ENCODE results near the gene MX2.

Gene MX2

GRCh38 chr21:41378849-41379248, 17.0 kb downstream of the MX2 start:
- no peaks in the 10 kb centered on the region for H3K9me3 ChIP-seq (ENCODE audit: control insufficient read depth, insufficient read depth, low read length)
- H3K9ac ChIP-seq (ENCODE audit: low read depth, low read length), result no peak overlapping the region
- peaks cover 5% of the 10 kb centered on the region for H3K36me3 ChIP-seq (ENCODE audit: control insufficient read depth, insufficient read depth, low read length)

GRCh38 chr21:41379901-41380300, 18.1 kb downstream of the MX2 start:
- H3K4me1 ChIP-seq (ENCODE audit: control insufficient read depth, insufficient read depth, low read length), result no peaks in the 10 kb centered on the region
- no peaks in the 10 kb centered on the region for H3K27me3 ChIP-seq (ENCODE audit: control insufficient read depth, insufficient read depth, low read length)
- no peak overlapping the region for H3K4me3 ChIP-seq (ENCODE audit: low read depth, low read length)
- H3K9me3 ChIP-seq (ENCODE audit: control insufficient read depth, insufficient read depth, low read length), result no peaks in the 10 kb centered on the region
- H3K9ac ChIP-seq (ENCODE audit: low read depth, low read length), result no peak overlapping the region
- peaks cover 5% of the 10 kb centered on the region for H3K36me3 ChIP-seq (ENCODE audit: control insufficient read depth, insufficient read depth, low read length)

More at GRCh38 chr21:41378849-41379248, 17.0 kb downstream of the MX2 start:
- H3K27me3 ChIP-seq (ENCODE audit: control insufficient read depth, insufficient read depth, low read length), result no peaks in the 10 kb centered on the region
- no peaks in the 10 kb centered on the region for H3K4me1 ChIP-seq (ENCODE audit: control insufficient read depth, insufficient read depth, low read length)
- H3K4me3 ChIP-seq (ENCODE audit: low read depth, low read length), result no peak overlapping the region

DNA sequence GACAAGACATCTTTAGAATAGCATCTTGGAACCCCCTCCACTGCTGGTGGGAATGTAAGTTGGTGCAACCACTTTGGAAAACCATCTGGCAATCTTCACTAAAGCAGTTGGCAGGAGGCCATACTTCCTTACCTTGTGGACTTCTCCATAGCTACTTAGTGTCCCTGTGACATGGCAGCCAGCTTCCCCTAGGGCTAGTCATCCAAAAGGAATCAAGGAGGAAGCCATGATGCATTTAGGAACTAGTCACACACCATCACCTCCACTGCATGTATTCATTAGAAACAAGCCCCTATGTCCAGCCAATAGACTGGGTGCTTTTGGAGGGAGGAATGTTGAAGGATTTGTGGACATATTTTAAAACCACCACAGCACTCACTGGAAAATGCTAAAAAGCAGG, 19.9 kb downstream of the MX2 start:
- Histone ChIP-seq H3K36me3 (ENCODE audit: control insufficient read depth, insufficient read depth, low read length) (peaks cover 5% of the 10 kb centered on the region), H3K9ac (ENCODE audit: low read depth, low read length) (no peak overlapping the region), H3K4me3 (ENCODE audit: low read depth, low read length) (no peak overlapping the region), H3K27me3 (ENCODE audit: control insufficient read depth, insufficient read depth, low read length) (no peaks in the 10 kb centered on the region), H3K9me3 (ENCODE audit: control insufficient read depth, insufficient read depth, low read length) (no peaks in the 10 kb centered on the region), H3K4me1 (ENCODE audit: control insufficient read depth, insufficient read depth, low read length) (no peaks in the 10 kb centered on the region)

GRCh38 chr21:41387042-41387819, 25.4 kb downstream of the MX2 start:
- no peaks in the 10 kb centered on the region for H3K36me3 ChIP-seq (ENCODE audit: control insufficient read depth, insufficient read depth, low read length)

DNA sequence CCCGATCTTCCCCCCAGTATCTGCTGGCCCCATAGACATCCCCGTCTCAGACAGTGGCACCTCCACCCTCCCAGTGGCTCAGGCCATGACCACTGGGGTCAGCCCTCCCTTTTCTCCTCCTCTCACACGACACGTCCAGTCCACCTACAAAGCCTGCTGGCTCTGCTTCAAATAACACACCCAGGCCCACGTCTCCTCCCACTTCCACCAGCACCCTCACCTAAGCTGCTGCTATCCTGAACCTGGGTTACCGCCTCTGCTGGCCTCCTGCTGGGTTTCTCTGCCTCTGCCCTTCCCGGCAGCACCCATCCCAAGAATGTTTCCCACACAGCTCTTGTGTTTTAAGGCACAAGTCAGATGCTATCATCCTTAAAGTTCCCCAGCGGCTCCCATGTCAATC, 26.0 kb downstream of the MX2 start:
- no peaks in the 10 kb centered on the region for H3K9me3 ChIP-seq (ENCODE audit: control insufficient read depth, insufficient read depth, low read length)
- no peaks in the 10 kb centered on the region for H3K27me3 ChIP-seq (ENCODE audit: control insufficient read depth, insufficient read depth, low read length)
- no peaks in the 10 kb centered on the region for H3K4me1 ChIP-seq (ENCODE audit: control insufficient read depth, insufficient read depth, low read length)
- no peaks in the 10 kb centered on the region for H3K36me3 ChIP-seq (ENCODE audit: control insufficient read depth, insufficient read depth, low read length)
- no peak overlapping the region for H3K9ac ChIP-seq (ENCODE audit: low read depth, low read length)
- no peak overlapping the region for H3K4me3 ChIP-seq (ENCODE audit: low read depth, low read length)

More at GRCh38 chr21:41387042-41387819, 25.4 kb downstream of the MX2 start:
- Histone ChIP-seq H3K4me1 (ENCODE audit: control insufficient read depth, insufficient read depth, low read length) (no peaks in the 10 kb centered on the region), H3K27me3 (ENCODE audit: control insufficient read depth, insufficient read depth, low read length) (no peaks in the 10 kb centered on the region), H3K9me3 (ENCODE audit: control insufficient read depth, insufficient read depth, low read length) (no peaks in the 10 kb centered on the region), H3K4me3 (ENCODE audit: low read depth, low read length) (no peak overlapping the region), H3K9ac (ENCODE audit: low read depth, low read length) (no peak overlapping the region)

DNA sequence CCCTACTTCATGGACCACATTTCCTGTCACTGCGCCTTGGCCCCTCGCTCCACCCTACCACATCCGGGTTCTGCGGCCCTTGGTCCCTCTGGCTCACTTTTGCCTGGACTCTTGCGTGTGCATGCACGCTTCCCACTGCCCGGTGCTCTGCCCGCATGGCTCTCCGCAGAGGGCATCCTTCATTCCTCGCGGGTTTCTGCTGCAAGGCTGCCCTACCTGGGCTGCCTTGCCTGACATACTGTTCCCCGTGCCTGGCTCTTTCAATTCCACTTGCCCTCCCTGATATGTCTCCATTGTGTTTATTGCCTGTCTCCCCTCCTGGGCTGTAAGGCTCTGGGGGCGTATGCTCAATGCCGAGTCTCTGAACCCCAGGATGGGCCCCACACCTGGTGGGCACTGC, 26.4 kb downstream of the MX2 start:
- no peaks in the 10 kb centered on the region for H3K9me3 ChIP-seq (ENCODE audit: control insufficient read depth, insufficient read depth, low read length)
- no peak overlapping the region for H3K9ac ChIP-seq (ENCODE audit: low read depth, low read length)
- H3K4me3 ChIP-seq (ENCODE audit: low read depth, low read length), result no peak overlapping the region
- no peaks in the 10 kb centered on the region for H3K4me1 ChIP-seq (ENCODE audit: control insufficient read depth, insufficient read depth, low read length)
- H3K27me3 ChIP-seq (ENCODE audit: control insufficient read depth, insufficient read depth, low read length), result no peaks in the 10 kb centered on the region
- H3K36me3 ChIP-seq (ENCODE audit: control insufficient read depth, insufficient read depth, low read length), result no peaks in the 10 kb centered on the region

DNA sequence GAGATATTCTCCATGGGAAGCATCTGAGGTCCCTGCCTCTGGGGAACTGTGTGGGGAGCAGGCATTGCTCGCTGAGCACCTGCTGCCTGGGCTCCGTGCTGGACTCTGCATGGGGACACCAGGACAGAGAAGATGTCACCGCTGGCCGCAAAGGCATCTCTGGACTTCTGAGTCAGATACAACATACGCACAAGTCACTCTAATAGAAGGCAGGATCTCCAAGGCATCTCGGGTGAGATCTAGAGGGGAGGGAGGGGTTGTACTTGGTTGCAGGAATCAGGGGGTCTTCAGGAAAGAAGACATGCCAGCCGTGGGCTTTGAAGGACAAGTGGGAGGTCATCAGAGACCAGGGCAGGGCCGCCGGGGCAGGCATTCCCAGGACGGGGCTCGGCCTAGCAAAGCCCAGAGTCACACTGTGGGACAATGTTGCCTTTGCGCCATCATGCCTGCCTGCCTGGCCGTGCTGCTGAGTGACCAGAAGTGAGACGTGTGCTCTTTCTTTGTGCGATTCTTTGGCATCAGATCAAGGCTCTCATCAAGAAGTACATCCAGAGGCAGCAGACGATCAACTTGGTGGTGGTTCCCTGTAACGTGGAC, 28.3 kb downstream of the MX2 start:
- Histone ChIP-seq H3K4me3 (ENCODE audit: low read depth, low read length) (no peak overlapping the region), H3K4me1 (ENCODE audit: control insufficient read depth, insufficient read depth, low read length) (no peaks in the 10 kb centered on the region), H3K9me3 (ENCODE audit: control insufficient read depth, insufficient read depth, low read length) (no peaks in the 10 kb centered on the region), H3K9ac (ENCODE audit: low read depth, low read length) (no peak overlapping the region), H3K36me3 (ENCODE audit: control insufficient read depth, insufficient read depth, low read length) (no peaks in the 10 kb centered on the region), H3K27me3 (ENCODE audit: control insufficient read depth, insufficient read depth, low read length) (no peaks in the 10 kb centered on the region)

DNA sequence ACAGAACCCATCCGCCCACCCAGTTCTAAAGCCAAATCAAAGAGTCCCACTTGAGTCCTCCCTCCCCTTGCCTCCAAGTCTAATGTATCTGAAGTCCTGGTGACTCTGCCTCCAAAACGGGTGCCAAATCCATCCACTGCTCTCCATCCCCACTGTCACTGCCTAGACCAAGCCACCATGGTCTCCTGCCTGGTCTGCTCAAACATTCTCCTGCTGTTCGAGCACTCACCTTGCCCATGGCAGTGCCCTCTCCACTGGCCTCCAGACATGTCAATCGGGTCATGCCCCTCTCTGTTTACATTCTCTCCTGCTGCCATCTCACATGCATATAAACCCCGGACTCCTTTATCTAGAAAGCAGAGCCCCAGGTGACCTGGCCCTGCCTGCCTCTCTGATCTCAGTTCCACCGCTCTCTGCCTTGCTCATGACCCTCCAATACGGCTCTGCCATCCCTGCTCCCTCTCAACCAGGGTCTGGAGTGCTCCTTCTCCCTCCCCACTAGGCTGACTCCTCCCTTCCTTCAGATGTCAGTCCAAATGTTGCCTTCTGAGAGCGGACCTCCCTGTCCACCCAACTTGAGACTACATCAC, 32.1 kb downstream of the MX2 start:
- H3K4me1 ChIP-seq (ENCODE audit: control insufficient read depth, insufficient read depth, low read length), result peaks cover 6% of the 10 kb centered on the region
- H3K9me3 ChIP-seq (ENCODE audit: control insufficient read depth, insufficient read depth, low read length), result no peaks in the 10 kb centered on the region
- no peaks in the 10 kb centered on the region for H3K27me3 ChIP-seq (ENCODE audit: control insufficient read depth, insufficient read depth, low read length)
- H3K4me3 ChIP-seq (ENCODE audit: low read depth, low read length), result no peak overlapping the region
- H3K36me3 ChIP-seq (ENCODE audit: control insufficient read depth, insufficient read depth, low read length), result no peaks in the 10 kb centered on the region
- H3K9ac ChIP-seq (ENCODE audit: low read depth, low read length), result no peak overlapping the region

- H3K4me3 ChIP-seq (ENCODE audit: low read depth, low read length), result no peak overlapping the region
- H3K9me3 ChIP-seq (ENCODE audit: control insufficient read depth, insufficient read depth, low read length), result no peaks in the 10 kb centered on the region
- no peaks in the 10 kb centered on the region for H3K27me3 ChIP-seq (ENCODE audit: control insufficient read depth, insufficient read depth, low read length)
- H3K9ac ChIP-seq (ENCODE audit: low read depth, low read length), result no peak overlapping the region
- H3K4me1 ChIP-seq (ENCODE audit: control insufficient read depth, insufficient read depth, low read length), result peaks cover 6% of the 10 kb centered on the region
- H3K36me3 ChIP-seq (ENCODE audit: control insufficient read depth, insufficient read depth, low read length), result peaks cover 3% of the 10 kb centered on the region
Observed at GRCh38 chr21:41396558-41397075, 34.8 kb downstream of the MX2 start.

- no peak overlapping the region for H3K4me3 ChIP-seq (ENCODE audit: low read depth, low read length)
- H3K36me3 ChIP-seq (ENCODE audit: control insufficient read depth, insufficient read depth, low read length), result peaks cover 3% of the 10 kb centered on the region
- H3K27me3 ChIP-seq (ENCODE audit: control insufficient read depth, insufficient read depth, low read length), result no peaks in the 10 kb centered on the region
- peaks cover 6% of the 10 kb centered on the region for H3K4me1 ChIP-seq (ENCODE audit: control insufficient read depth, insufficient read depth, low read length)
- no peak overlapping the region for H3K9ac ChIP-seq (ENCODE audit: low read depth, low read length)
- no peaks in the 10 kb centered on the region for H3K9me3 ChIP-seq (ENCODE audit: control insufficient read depth, insufficient read depth, low read length)
Observed at GRCh38 chr21:41397471-41397891, 35.7 kb downstream of the MX2 start.

- no peaks in the 10 kb centered on the region for H3K27me3 ChIP-seq (ENCODE audit: control insufficient read depth, insufficient read depth, low read length)
- no peaks in the 10 kb centered on the region for H3K9me3 ChIP-seq (ENCODE audit: control insufficient read depth, insufficient read depth, low read length)
- peaks cover 6% of the 10 kb centered on the region for H3K4me1 ChIP-seq (ENCODE audit: control insufficient read depth, insufficient read depth, low read length)
- peaks cover 3% of the 10 kb centered on the region for H3K36me3 ChIP-seq (ENCODE audit: control insufficient read depth, insufficient read depth, low read length)
- no peak overlapping the region for H3K9ac ChIP-seq (ENCODE audit: low read depth, low read length)
- H3K4me3 ChIP-seq (ENCODE audit: low read depth, low read length), result no peak overlapping the region
Observed at GRCh38 chr21:41398251-41398650, 36.4 kb downstream of the MX2 start.

DNA sequence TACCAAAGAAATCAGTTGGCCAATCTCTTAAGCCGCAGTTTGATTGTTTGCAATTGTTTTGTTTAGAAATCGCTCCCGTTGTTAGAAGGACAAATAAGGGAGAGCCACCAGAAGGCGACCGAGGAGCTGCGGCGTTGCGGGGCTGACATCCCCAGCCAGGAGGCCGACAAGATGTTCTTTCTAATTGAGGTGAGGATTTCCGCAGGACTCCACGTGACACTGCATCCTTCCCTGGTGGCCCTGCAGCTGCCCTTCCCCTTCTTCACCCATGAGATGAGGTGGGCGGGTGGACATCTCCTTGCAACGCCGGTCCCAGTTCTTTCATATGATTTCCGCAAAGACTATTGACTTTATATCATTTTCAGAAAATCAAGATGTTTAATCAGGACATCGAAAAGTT, 37.0 kb downstream of the MX2 start:
- Histone ChIP-seq H3K4me1 (ENCODE audit: control insufficient read depth, insufficient read depth, low read length) (peaks cover 6% of the 10 kb centered on the region), H3K4me3 (ENCODE audit: low read depth, low read length) (no peak overlapping the region), H3K36me3 (ENCODE audit: control insufficient read depth, insufficient read depth, low read length) (peaks cover 3% of the 10 kb centered on the region), H3K9ac (ENCODE audit: low read depth, low read length) (no peak overlapping the region), H3K27me3 (ENCODE audit: control insufficient read depth, insufficient read depth, low read length) (no peaks in the 10 kb centered on the region), H3K9me3 (ENCODE audit: control insufficient read depth, insufficient read depth, low read length) (no peaks in the 10 kb centered on the region)

All from iPS-15b (cell line).